Measurements from ENCODE around the gene LRRTM3.

The LRRTM3 gene

GRCh38 chr10:66925896-66926715, at the start of gene LRRTM3:
LRRTM3 (plus strand) TSS chr10:66926036.
- peak; percentile 6 for DNase-seq (ENCODE audit: low read depth)

- DNase-seq (ENCODE audit: low read depth): no peak
Observed at GRCh38 chr10:66877361-66877760, 48.5 kb upstream of the LRRTM3 start.

- no peak for DNase-seq (ENCODE audit: low read depth)
Observed at GRCh38 chr10:66880292-66880691, 45.5 kb upstream of the LRRTM3 start.

GRCh38 chr10:66880826-66881225, 45.0 kb upstream of the LRRTM3 start:
- DNase-seq (ENCODE audit: low read depth): no peak

GRCh38 chr10:66881814-66882213, 44.0 kb upstream of the LRRTM3 start:
- no peak for DNase-seq (ENCODE audit: low read depth)

- no peak for DNase-seq (ENCODE audit: low read depth)
Observed at GRCh38 chr10:66882271-66882670, 43.6 kb upstream of the LRRTM3 start.

- no peak for DNase-seq (ENCODE audit: low read depth)
Observed at GRCh38 chr10:66886848-66887247, 39.0 kb upstream of the LRRTM3 start.

- no peak for DNase-seq (ENCODE audit: low read depth)
Observed at GRCh38 chr10:66888237-66888636, 37.6 kb upstream of the LRRTM3 start.

- no peak for DNase-seq (ENCODE audit: low read depth)
Observed at GRCh38 chr10:66892871-66893270, 33.0 kb upstream of the LRRTM3 start.

- no peak for DNase-seq (ENCODE audit: low read depth)
Observed at GRCh38 chr10:66910671-66911070, 15.2 kb upstream of the LRRTM3 start.

- DNase-seq (ENCODE audit: low read depth): no peak
Observed at GRCh38 chr10:66916030-66916429, 9.8 kb upstream of the LRRTM3 start.

- DNase-seq (ENCODE audit: low read depth): no peak
Observed at GRCh38 chr10:66917104-66917503, 8.7 kb upstream of the LRRTM3 start.

- DNase-seq (ENCODE audit: low read depth): no peak
Observed at GRCh38 chr10:66919248-66919647, 6.6 kb upstream of the LRRTM3 start.

- no peak for DNase-seq (ENCODE audit: low read depth)
Observed at GRCh38 chr10:66924674-66925345, 1.0 kb upstream of the LRRTM3 start.

GRCh38 chr10:66925373-66925772, 463 bp upstream of the LRRTM3 start:
- no peak for DNase-seq (ENCODE audit: low read depth)

- DNase-seq (ENCODE audit: low read depth): no peak
Observed at GRCh38 chr10:66926841-66927240, 1.0 kb downstream of the LRRTM3 start.

- DNase-seq (ENCODE audit: low read depth): no peak
Observed at GRCh38 chr10:66927251-66927935, 1.6 kb downstream of the LRRTM3 start.

- DNase-seq (ENCODE audit: low read depth): no peak
Observed at GRCh38 chr10:66927971-66928770, 2.3 kb downstream of the LRRTM3 start.

GRCh38 chr10:66928776-66929175, 2.9 kb downstream of the LRRTM3 start:
- DNase-seq (ENCODE audit: low read depth): no peak

GRCh38 chr10:66929375-66929774, 3.5 kb downstream of the LRRTM3 start:
- DNase-seq (ENCODE audit: low read depth): no peak

- no peak for DNase-seq (ENCODE audit: low read depth)
Observed at GRCh38 chr10:66931340-66931948, 5.6 kb downstream of the LRRTM3 start.

GRCh38 chr10:66931949-66932343, 6.1 kb downstream of the LRRTM3 start:
- no peak for DNase-seq (ENCODE audit: low read depth)
